GM12892 (cell line): ENCODE results near the gene PPP1R37.

Experiments used
- DNase-seq: peaks from one replicate; pipeline ENCODE4 v3.0.0; 2011; ENCODE audit not compliant: insufficient read length
- FAIRE-seq: peaks from 2 replicates; lab custom pipeline; 2011; peaks lifted over from hg19 to GRCh38; lab: Jason Lieb, UNC
- POLR2A ChIP-seq: IDR thresholded peaks from 2 replicates; pipeline ENCODE4 v1.6.1; 2011; ENCODE audit warnings: low read depth, low read length, control low read depth
- POLR2AphosphoS5 ChIP-seq: IDR thresholded peaks from 2 replicates; pipeline ENCODE4 v1.6.1; 2011; ENCODE audit warnings: low read depth, low read length, control low read depth
- TAF1 ChIP-seq: IDR thresholded peaks from 2 replicates; pipeline ENCODE4 v1.6.1; 2011; ENCODE audit warnings: low read depth, mild to moderate bottlenecking, control low read depth, low read length, borderline replicate concordance

PPP1R37 gene

DNA sequence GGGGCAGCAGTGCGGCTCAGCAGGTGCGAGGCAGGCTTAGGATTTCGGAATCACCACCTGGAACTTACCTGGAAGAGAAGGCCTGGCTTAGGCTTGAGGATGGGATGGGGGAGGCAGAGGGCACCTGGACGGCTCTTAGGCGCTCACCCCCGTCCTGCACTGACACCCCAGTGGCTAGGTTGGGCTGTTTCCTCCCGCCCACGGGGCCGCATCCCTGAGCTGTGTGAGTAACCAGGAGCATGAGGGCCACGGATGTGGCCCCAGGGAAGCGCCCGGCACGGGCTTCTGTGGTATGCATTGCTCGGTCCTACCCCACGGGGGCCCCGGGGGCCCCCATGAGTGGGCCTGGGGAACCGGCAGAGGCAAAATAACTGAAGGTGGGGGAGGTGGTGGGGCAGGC, 70.2 kb downstream of the PPP1R37 start:
- TF ChIP-seq TAF1: no peak
- TF ChIP-seq POLR2AphosphoS5: no peak
- TF ChIP-seq POLR2A: no peak
- DNase-seq: no peak

DNA sequence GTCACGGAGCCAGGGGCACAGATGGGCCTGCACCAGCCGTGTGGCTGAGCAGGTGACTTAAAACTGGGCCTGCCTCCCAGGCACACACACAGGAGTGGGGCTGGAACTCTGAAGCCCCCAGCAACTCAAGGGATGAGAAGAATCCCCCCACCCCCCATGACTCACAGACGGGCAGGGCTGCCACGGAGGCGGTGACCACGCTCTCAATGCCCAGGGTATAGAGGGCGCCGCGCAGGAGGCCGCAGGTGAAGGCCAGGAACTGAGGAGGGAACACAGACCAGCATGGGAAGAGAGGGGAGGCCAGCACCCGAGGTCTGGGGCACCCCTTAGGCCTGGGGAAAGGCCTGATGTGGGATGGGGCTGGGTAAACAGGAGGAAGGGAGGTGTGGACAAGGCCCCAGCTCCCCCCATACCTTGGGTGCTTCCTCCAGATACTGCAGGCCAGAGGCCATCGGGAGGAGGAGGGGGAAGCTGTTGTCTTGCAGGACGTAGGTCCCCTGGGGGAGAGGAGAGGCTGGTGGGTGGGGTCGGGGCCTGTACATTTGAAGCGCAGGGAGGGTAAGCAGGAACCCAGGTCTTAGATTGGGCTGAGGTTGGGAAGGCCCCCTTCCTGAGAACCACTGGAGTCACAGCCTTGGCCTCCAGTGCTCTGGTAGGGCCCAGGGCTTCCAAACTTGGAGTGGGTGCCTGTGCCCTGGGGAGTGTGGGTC, 70.9 kb downstream of the PPP1R37 start:
- no peak for DNase-seq
- TF ChIP-seq POLR2AphosphoS5: no peak
- no peak for TF ChIP-seq TAF1
- no peak for TF ChIP-seq POLR2A
- no peak for FAIRE-seq

More for the DNA sequence above, 70.2 kb downstream of the PPP1R37 start:
- FAIRE-seq: no peak

DNA sequence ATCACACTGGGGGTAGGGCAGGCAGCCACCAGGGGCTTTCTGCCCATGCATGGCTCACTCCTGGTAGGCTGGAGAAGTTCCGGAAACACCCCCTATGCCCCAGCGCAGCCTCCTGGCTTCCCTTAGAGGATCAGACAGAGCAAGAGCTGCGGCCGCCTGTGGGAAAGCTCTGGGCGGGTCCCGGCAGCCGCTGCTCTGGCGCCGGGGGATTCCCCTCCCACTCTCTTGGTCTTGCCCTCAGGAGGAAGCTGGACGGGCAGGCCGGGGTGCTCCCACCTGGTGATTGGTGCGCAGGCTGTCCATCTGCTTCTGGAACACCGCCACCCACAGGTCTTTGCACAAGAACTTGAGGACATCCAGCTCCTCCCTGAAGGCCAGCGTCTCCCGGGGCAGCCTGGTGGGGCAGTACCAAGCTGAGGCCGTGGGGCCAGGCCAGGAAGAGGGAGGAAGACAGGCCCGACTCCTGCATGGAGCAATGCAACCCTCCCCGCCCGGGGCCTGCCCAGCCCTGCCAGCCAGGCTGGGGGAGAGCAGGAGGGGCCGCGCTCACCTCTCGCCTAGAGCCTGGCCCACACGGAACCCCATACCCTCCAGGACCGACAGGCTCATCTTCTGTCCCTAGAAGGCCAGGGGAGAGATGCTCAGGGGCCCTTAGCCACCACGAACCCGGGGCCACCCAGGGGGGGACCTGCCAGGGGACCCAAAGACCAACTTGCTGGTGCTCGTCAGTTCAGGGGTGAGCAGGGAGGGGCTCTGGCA, 71.8 kb downstream of the PPP1R37 start:
- FAIRE-seq (peak; percentile 87), DNase-seq (peak; percentile 81)
- TF ChIP-seq POLR2A (no peak), POLR2AphosphoS5 (no peak), TAF1 (no peak)

DNA sequence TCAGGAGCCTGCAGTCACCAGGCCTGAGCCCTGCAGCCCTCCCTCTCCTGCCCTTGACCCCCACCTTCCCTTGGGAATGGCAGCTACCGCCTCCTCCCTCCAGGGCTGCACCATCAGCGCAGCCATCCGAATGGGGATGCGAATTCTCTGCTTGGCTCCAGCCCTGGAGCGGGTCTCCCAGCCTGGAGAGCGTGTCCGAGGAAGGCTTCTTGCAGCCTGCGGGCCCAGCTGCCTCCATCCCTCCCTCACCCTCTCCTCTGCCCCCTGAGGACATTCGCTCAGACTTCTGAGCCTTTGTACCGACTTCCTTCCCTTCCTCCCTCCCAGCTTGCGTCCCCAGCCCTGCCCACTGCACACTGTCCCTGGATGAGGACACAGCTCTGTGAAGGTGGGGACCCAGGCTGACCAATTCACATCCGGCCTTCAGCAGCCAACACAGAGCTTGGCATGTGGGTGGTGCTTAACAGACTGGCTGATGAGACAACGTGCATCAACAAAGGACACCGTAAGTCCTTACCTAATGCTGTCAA, 73.8 kb downstream of the PPP1R37 start:
- DNase-seq (no peak), FAIRE-seq (no peak)
- TF ChIP-seq POLR2AphosphoS5 (no peak), TAF1 (no peak), POLR2A (no peak)

DNA sequence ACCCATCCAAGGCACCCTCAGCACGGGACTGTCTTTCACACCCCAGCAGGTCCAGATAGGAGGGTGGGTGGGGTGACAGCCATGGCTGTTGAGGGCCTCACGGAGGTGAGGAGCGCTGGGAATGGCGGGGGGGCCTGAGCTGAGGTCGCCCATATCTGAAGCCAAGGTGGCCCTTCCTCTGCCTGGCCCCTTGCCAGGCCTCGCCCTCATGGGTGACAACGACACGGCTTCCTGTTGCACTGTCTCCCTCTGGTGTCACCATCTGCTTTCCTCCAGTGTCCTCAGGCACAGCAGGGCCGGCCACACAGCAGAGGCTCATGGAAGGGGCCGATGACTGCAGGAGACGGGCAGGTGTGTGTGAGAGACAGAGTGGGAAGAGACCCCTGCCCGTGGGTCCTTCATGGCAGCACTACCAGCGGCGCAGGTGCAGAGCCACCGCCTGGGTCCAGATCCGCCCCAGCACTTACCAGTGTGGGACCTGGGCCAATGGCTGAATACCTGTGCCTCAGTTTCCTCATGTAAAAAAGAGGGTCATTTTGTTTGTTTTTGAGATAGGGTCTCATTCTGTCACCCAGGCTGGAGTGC, 75.9 kb downstream of the PPP1R37 start:
- FAIRE-seq: no peak
- no peak for DNase-seq
- TF ChIP-seq POLR2AphosphoS5 (no peak), POLR2A (no peak), TAF1 (no peak)

DNA sequence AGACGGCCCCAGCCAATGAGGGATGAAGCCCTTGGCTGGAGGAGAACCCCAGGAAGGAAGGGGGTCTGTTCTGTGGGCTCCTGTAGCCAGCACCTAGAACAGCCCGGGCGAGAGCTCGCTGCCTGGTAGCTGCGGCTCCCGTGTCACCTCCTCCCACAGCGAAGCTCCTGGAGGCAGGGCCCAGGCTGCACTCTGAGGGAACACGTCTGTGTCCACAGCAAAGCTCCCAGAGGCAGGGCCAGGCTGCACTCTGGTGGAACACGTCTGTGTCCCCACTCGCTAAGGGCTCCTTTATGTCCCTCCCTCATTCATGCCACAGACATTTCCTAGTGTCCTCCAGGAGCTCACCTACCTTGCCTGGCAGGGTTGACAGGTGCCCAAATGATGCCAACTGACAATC, 76.6 kb downstream of the PPP1R37 start:
- FAIRE-seq: no peak

DNA sequence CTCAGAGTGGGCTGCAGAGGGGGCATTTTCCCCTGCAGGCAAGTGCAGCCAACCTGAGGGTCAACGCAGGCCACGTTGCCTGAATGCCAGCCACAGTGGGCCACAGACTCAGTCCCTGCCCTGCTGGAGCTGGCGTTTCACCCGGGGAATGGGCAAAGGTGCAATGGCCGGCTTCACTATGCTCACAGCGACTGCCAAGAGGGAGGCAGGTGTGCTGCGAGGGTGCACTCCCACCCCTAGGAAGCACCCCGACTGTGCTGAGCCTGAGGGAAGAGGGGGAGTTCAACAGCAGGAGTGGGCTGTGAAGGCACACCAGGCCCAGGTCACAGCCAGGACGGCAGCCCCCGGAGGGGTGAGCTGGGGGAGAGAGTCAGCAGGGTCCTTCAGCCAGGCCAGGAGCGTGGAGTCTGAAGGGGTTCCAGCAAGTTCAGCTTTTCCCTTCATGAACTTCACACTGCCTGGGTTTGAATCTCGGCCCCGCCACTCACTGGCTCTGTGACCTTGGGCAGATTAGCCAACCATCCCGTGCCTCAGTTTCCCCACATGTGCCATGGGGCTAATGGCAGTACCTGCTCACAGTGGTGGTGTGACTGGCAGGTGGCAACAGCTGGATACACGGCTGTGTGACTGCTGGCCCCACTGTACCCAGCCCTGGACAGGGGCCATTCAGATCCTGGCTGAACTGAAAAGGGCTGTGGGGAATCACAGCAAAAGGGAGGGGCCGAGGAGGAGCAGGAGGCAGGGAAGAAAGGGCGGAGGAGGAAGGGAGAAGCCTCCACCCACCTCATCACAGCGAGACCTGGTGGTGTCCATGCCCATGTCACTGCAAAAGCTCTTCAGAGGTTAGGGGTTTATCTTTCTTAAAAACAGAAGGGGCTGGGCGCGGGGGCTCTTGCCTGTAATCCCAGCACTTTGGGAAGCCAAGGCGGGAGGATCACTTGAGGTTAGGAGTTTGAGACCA, 77.4 kb downstream of the PPP1R37 start:
- FAIRE-seq (no peak), DNase-seq (no peak)
- no peak for TF ChIP-seq TAF1
- no peak for TF ChIP-seq POLR2A
- TF ChIP-seq POLR2AphosphoS5: no peak

More for the DNA sequence above, 76.6 kb downstream of the PPP1R37 start:
- TF ChIP-seq POLR2A: no peak
- TF ChIP-seq TAF1: no peak
- TF ChIP-seq POLR2AphosphoS5: no peak
- DNase-seq: no peak

DNA sequence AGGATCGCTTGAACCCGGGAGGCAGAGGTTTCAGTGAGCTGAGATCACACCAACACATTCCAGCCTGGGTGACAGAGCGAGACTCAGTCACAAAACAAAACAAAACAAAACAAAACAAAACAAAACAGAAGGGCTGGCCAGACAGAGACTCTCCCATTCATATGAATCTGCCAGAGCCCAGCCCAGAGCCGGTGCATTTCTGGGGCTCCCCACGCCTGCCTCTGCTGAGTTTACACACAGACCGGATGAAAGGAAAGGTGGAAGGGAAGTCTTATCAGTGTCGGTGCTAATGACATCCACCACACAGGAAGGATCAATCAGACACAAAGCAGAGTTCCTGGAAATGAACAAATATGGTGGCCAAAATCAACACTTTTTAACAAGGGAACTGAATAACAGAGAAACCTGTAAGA, 78.2 kb downstream of the PPP1R37 start:
- no peak for FAIRE-seq
- DNase-seq: no peak
- TF ChIP-seq POLR2AphosphoS5: no peak
- TF ChIP-seq TAF1: no peak
- TF ChIP-seq POLR2A: no peak

DNA sequence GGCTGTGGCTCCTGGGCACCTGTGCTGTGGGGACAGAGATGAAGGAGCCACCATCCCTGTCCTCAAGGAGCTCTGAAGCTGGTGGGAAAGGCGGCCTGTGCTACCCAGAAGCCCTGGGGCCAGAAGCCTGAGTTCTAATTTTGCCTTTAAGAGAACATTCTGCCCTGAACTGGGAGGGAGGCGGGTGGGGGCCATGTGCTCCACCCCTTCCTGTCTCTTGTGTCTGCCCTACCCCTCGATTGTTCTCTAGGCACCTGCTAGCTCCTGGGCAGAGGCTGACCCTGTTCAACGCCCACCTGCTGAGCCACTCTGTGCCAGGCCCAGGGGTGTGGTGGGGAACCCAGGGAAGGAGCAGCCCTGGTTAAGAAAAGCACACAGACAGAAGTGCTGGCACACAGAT, 79.2 kb downstream of the PPP1R37 start:
- FAIRE-seq: peak; percentile 38
- TF ChIP-seq POLR2AphosphoS5: no peak
- TF ChIP-seq TAF1: no peak
- no peak for TF ChIP-seq POLR2A

DNA sequence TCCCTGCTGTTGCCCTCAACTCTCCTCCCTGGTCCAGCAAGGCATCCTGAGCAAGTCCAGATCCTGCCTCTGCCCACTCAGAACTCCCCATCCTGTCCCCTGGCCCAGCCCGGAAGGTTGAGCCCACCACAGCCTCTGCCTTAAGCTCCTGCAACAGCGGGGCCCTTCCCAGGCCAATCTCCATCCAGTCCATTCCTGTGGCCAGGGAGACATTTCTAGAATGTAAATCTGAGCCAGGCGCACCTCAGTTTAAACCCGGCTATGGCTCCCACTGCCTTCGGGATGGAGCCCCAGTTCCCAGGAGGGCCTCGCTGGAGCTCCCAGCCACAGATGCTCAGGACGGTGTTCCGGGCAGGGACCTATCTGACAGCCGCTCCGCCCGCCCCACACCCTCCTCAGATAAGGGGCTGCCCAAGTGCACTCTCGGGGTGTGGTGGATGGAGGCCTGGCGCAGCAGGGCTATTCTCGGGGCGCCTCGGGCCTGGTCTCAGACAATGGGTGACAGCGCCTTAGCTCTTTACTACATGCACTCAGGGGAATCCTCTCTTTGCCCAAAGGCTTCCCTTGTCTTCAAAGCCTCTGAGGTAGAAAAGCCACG, 79.7 kb downstream of the PPP1R37 start:
- DNase-seq (no peak), FAIRE-seq (no peak)
- TF ChIP-seq POLR2A: no peak
- TF ChIP-seq TAF1: no peak

More for the DNA sequence above, 79.2 kb downstream of the PPP1R37 start:
- no peak for DNase-seq
